H1 (cell line): ENCODE results near the gene CISH. TPM values are rescaled to one million over a fixed set of nuclear protein-coding genes. Genes with fewer than 3 reads are reported as not detected.

Source experiments
- CTCF ChIA-PET: fragments of 300-600 bp; sonication (Branson Sonifier 250); formaldehyde crosslinking; loops from one replicate; lab custom pipeline; 2021; ENCODE audit not compliant: partially characterized antibody; lab: Charles Lee
- POLR2A ChIA-PET: fragments of 300-600 bp; sonication (Branson Sonifier 250); formaldehyde crosslinking; loops from one replicate; lab custom pipeline; 2021; ENCODE audit warnings: inconsistent platforms; ENCODE audit not compliant: partially characterized antibody; lab: Charles Lee
- DNase-seq, 2 experiments: peaks; one replicate each; pipeline versions ENCODE4 v3.0.0 to v3.0.0-alpha.2; 2010 to 2022; ENCODE audit warnings: low spot score in 2 of 2, low read depth in 1 of 2, mixed read lengths in 1 of 2
- FAIRE-seq: peaks from 2 replicates; lab custom pipeline; 2011; peaks lifted over from hg19 to GRCh38; lab: Jason Lieb, UNC
- H2AFZ ChIP-seq: 2 replicates; pipeline ENCODE4 v1.8.1; 2012; ENCODE audit warnings: low read length, inconsistent platforms
- H2AK5ac ChIP-seq: 2 replicates; pipeline ENCODE4 v1.6.1; 2013; ENCODE audit warnings: low read depth, low read length
- H2BK120ac ChIP-seq: replicated peaks from 2 replicates; pipeline ENCODE3; 2013; ENCODE audit warnings: low read depth, low read length, inconsistent platforms
- H2BK12ac ChIP-seq: 2 replicates; pipeline ENCODE4 v1.6.1; 2013; ENCODE audit warnings: low read depth, low read length
- H2BK15ac ChIP-seq: 2 replicates; pipeline ENCODE4 v1.6.1; 2013; ENCODE audit warnings: low read length
- H2BK20ac ChIP-seq: 2 replicates; pipeline ENCODE4 v1.6.1; 2013; ENCODE audit warnings: low read length
- H2BK5ac ChIP-seq: 2 replicates; pipeline ENCODE4 v1.6.1; 2013; ENCODE audit warnings: low read depth, low read length
- H3K14ac ChIP-seq: 2 replicates; pipeline ENCODE4 v1.6.1; 2013; ENCODE audit warnings: inconsistent platforms; ENCODE audit not compliant: insufficient read length
- H3K18ac ChIP-seq: 2 replicates; pipeline ENCODE4 v1.6.1; 2013; ENCODE audit warnings: low read length; ENCODE audit errors: extremely low read depth
- H3K23ac ChIP-seq: 2 replicates; pipeline ENCODE4 v1.6.1; 2013; ENCODE audit warnings: inconsistent platforms; ENCODE audit not compliant: insufficient read length
- H3K23me2 ChIP-seq: 2 replicates; pipeline ENCODE4 v1.6.1; 2013; ENCODE audit warnings: low read depth, low read length
- H3K27ac ChIP-seq: 2 replicates; pipeline ENCODE4 v1.6.1; 2011; ENCODE audit warnings: low read depth, low read length, inconsistent platforms
- H3K27me3 ChIP-seq, 4 experiments: replicated peaks in 1 of 4; 1 replicate in 1 of 4; 2 replicates in 3 of 4; pipeline versions ENCODE4 v1.6.1 to v1.8.1; 2011 to 2013; ENCODE audit warnings: low read length in 3 of 4, mild to moderate bottlenecking in 3 of 4, inconsistent platforms in 2 of 4, mixed read lengths in 2 of 4, moderate library complexity in 1 of 4; ENCODE audit not compliant: control insufficient read depth in 3 of 4, insufficient read depth in 3 of 4; ENCODE audit errors: extremely low read depth in 1 of 4
- H3K36me3 ChIP-seq, 4 experiments: 2 replicates each; pipeline versions ENCODE4 v1.6.1 to v1.8.1; 2011 to 2013; ENCODE audit warnings: mild to moderate bottlenecking in 4 of 4, low read length in 3 of 4, moderate library complexity in 2 of 4, control low read depth in 1 of 4, inconsistent platforms in 1 of 4; ENCODE audit not compliant: insufficient read depth in 4 of 4, control insufficient read depth in 2 of 4
- H3K4ac ChIP-seq: replicated peaks from 2 replicates; pipeline ENCODE3; 2013; ENCODE audit warnings: low read length, low read depth, mixed read lengths, inconsistent platforms; ENCODE audit not compliant: insufficient read length
- H3K4me1 ChIP-seq, 4 experiments: replicated peaks in 1 of 4; 1 replicate in 1 of 4; 2 replicates in 3 of 4; pipeline versions ENCODE4 v1.6.1 to v1.8.1; 2011 to 2013; ENCODE audit warnings: low read length in 3 of 4, inconsistent platforms in 2 of 4, mixed read lengths in 1 of 4; ENCODE audit not compliant: insufficient read depth in 4 of 4, control insufficient read depth in 3 of 4
- H3K4me2 ChIP-seq, 2 experiments: 2 replicates each; pipeline versions ENCODE4 v1.6.1 to v1.8.1; 2011 to 2013; ENCODE audit warnings: low read depth in 2 of 2, low read length in 2 of 2, control low read depth in 1 of 2, inconsistent platforms in 1 of 2, mild to moderate bottlenecking in 1 of 2; ENCODE audit not compliant: insufficient read depth in 1 of 2
- H3K4me3 ChIP-seq, 4 experiments: fragments of 200-600, 300-600 bp in 1 of 4; sonication (generic), shearing (Covaris generic), sonication (Bioruptor Twin) in 1 of 4; 2 replicates each; pipeline versions ENCODE4 v1.5.1 to v1.8.1; 2011 to 2016; ENCODE audit warnings: low read length in 4 of 4, low read depth in 3 of 4, control low read depth in 2 of 4, inconsistent platforms in 2 of 4, mild to moderate bottlenecking in 2 of 4, mixed read lengths in 1 of 4, moderate library complexity in 1 of 4; ENCODE audit not compliant: insufficient read depth in 2 of 4; ENCODE audit errors: extremely low read depth in 1 of 4
- H3K56ac ChIP-seq: replicated peaks from 2 replicates; pipeline ENCODE3; 2013; ENCODE audit warnings: low read depth, mild to moderate bottlenecking, mixed read lengths, low read length, inconsistent platforms; ENCODE audit not compliant: insufficient read length
- H3K79me1 ChIP-seq: 2 replicates; pipeline ENCODE4 v1.6.1; 2013; ENCODE audit warnings: low read depth, low read length, control low read depth
- H3K79me2 ChIP-seq, 2 experiments: 2 replicates each; pipeline versions ENCODE4 v1.6.1 to v1.8.1; 2012 to 2013; ENCODE audit warnings: low read length in 2 of 2, mild to moderate bottlenecking in 2 of 2, inconsistent platforms in 1 of 2; ENCODE audit not compliant: insufficient read depth in 2 of 2, control insufficient read depth in 1 of 2
- H3K9ac ChIP-seq, 4 experiments: replicated peaks in 1 of 4; 1 replicate in 1 of 4; 2 replicates in 3 of 4; pipeline versions ENCODE4 v1.6.1 to v1.8.1; 2011 to 2013; ENCODE audit warnings: low read depth in 3 of 4, low read length in 3 of 4, control low read depth in 2 of 4, mild to moderate bottlenecking in 2 of 4, moderate library complexity in 2 of 4, inconsistent platforms in 1 of 4; ENCODE audit errors: extremely low read depth in 1 of 4
- H3K9me3 ChIP-seq, 2 experiments: 2 replicates each; pipeline versions ENCODE4 v1.6.1 to v1.8.1; 2012 to 2013; ENCODE audit warnings: mild to moderate bottlenecking in 2 of 2, moderate library complexity in 2 of 2, control low read depth in 1 of 2, inconsistent platforms in 1 of 2, low read depth in 1 of 2, low read length in 1 of 2, mixed read lengths in 1 of 2; ENCODE audit not compliant: insufficient read depth in 2 of 2
- H4K20me1 ChIP-seq, 2 experiments: replicated peaks in 1 of 2; 2 replicates each; pipeline versions ENCODE3 to v1.8.1; 2011 to 2013; ENCODE audit warnings: inconsistent platforms in 2 of 2, low read length in 2 of 2, mild to moderate bottlenecking in 1 of 2; ENCODE audit not compliant: insufficient read depth in 2 of 2, control insufficient read depth in 1 of 2
- H4K5ac ChIP-seq: 2 replicates; pipeline ENCODE4 v1.6.1; 2013; ENCODE audit warnings: low read length, low read depth, mixed read lengths, inconsistent platforms; ENCODE audit not compliant: insufficient read length
- H4K8ac ChIP-seq: 2 replicates; pipeline ENCODE4 v1.8.0; 2013; ENCODE audit warnings: mild to moderate bottlenecking, moderate library complexity, low read length, inconsistent platforms; ENCODE audit not compliant: insufficient read depth; ENCODE audit errors: extremely low read depth
- H4K91ac ChIP-seq: replicated peaks from 2 replicates; pipeline ENCODE3; 2013; ENCODE audit warnings: low read length, mixed read lengths, inconsistent platforms; ENCODE audit not compliant: insufficient read length
- BACH1 ChIP-seq: IDR thresholded peaks from 2 replicates; pipeline ENCODE4 v1.6.1; 2012; ENCODE audit warnings: low read length, improper control_type of control experiment
- CBX5 ChIP-seq: fragments of 300-800, 300-1000 bp; sonication (generic); IDR thresholded peaks from 2 replicates; pipeline ENCODE4 v1.7.1; 2016; ENCODE audit warnings: antibody characterized with exemption, low read length, low read depth
- CEBPB ChIP-seq: IDR thresholded peaks from 2 replicates; pipeline ENCODE4 v1.6.1; 2012; ENCODE audit warnings: low read depth, low read length
- EZH2 ChIP-seq: fragments of 200-600 bp; sonication (generic); IDR thresholded peaks from 2 replicates; pipeline ENCODE4 v1.7.1; 2012; ENCODE audit warnings: low read depth, mild to moderate bottlenecking, moderate library complexity, low read length, inconsistent platforms; ENCODE audit not compliant: severe bottlenecking
- KDM1A ChIP-seq: fragments of 200-600, 300-600 bp; sonication (generic); IDR thresholded peaks from 2 replicates; pipeline ENCODE4 v1.7.1; 2016; ENCODE audit warnings: mild to moderate bottlenecking, low read length, borderline replicate concordance
- SP2 ChIP-seq: IDR thresholded peaks from 2 replicates; pipeline ENCODE4 v1.6.1; 2012; ENCODE audit warnings: mild to moderate bottlenecking, low read length, inconsistent platforms
- SP4 ChIP-seq: IDR thresholded peaks from 2 replicates; pipeline ENCODE4 v1.6.1; 2012; ENCODE audit warnings: low read length, inconsistent platforms
- TAF7 ChIP-seq: optimal IDR thresholded peaks from 2 replicates; pipeline ENCODE3; 2011; ENCODE audit warnings: low read depth, mild to moderate bottlenecking, inconsistent platforms, low read length, moderate library complexity, borderline replicate concordance
- WGBS, 2 experiments: shearing (Covaris generic) in 1 of 2; methylation state at CpG; one replicate each; pipeline versions ENCODE4 v1.1.6 to v1.1.7; 2013 to 2015; ENCODE audit warnings: low lambda C conversion rate in 2 of 2, mixed read lengths in 2 of 2, inconsistent platforms in 1 of 2, low coverage in 1 of 2, missing lambda C conversion rate in 1 of 2; ENCODE audit not compliant: insufficient replicate concordance in 2 of 2, insufficient coverage in 1 of 2, insufficient read length in 1 of 2; ENCODE audit errors: extremely low coverage in 1 of 2, missing lambda C conversion rate in 1 of 2; 5-methylcytosine and 5-hydroxymethylcytosine counted together
- polyA plus RNA-seq, 7 experiments: library from polyadenylated mRNA; depleted of rRNA in 3 of 7; stranded (reverse) in 5 of 7; unstranded in 2 of 7; fragments of >200 nt in 5 of 7; fragments of 200-250 nt in 2 of 7; gene quantifications; 1 replicate in 5 of 7; 2 replicates in 1 of 7; 4 replicates in 1 of 7; pipeline versions ENCODE4 v1.2.1 to v1.2.3, GENCODE V29; 2011 to 2013; ENCODE audit warnings: missing spikeins in 2 of 7, mixed read lengths in 2 of 7
- total RNA-seq: library from RNA; stranded (reverse); fragmentation: NEBNext Ultra II Directional; extraction: Animal tissue kit (Norgen Biotek cat#: 25700); gene quantifications from 2 replicates; pipeline ENCODE4 v1.2.1, GENCODE V29; 2021
- TF ChIP-seq, protein P1 (sequence below), 3 experiments: IDR thresholded peaks; 1 replicate in 2 of 3; 2 replicates in 1 of 3; pipeline versions ENCODE4 v1.5.1 to v1.6.1; 2011; ENCODE audit warnings: low read length in 3 of 3, mild to moderate bottlenecking in 3 of 3, inconsistent platforms in 2 of 3, low read depth in 1 of 3, moderate library complexity in 1 of 3; ENCODE audit not compliant: insufficient read depth in 1 of 3; ENCODE audit errors: control extremely low read depth in 1 of 3

The CISH gene
- total and polyA plus RNA-seq, 2 of the 8 experiments (the other 6 are each of a cell fraction or from before 2014, with no cell fraction given) = 1.9 to 2.2 TPM

GRCh38 chr3:50609763-50610085 is 1.9 kb downstream of the CISH start:
- Histone ChIP-seq H3K4me3 (no peak overlapping the region), H2BK5ac (no peak overlapping the region), H2AK5ac (no peak overlapping the region), H2BK15ac (no peak overlapping the region), H3K9me3 (no peaks in the 10 kb centered on the region), H3K23me2 (peaks cover 4% of the 10 kb centered on the region; the same call in 1 of the 2 replicates), H3K4ac (no peak overlapping the region), H3K9ac (no peak overlapping the region), H3K27ac (no peak overlapping the region), H3K36me3 (no peaks in the 10 kb centered on the region), H2BK20ac (no peak overlapping the region), H3K27me3 (peaks cover 12 to 36% (median 32%) of the 10 kb centered on the region in 4 experiments; a peak in 6 of 7 replicates), H3K56ac (no peak overlapping the region), H2BK12ac (no peak overlapping the region), H3K18ac (no peak overlapping the region), H4K5ac (no peak overlapping the region), H3K23ac (no peak overlapping the region), H3K4me2 (no peak overlapping the region), H2AFZ (no peak overlapping the region), H4K20me1 (peaks cover 0 to 15% of the 10 kb centered on the region in 2 experiments), H3K14ac (no peak overlapping the region), H3K4me1 (peaks cover 0 to 12% (median 4%) of the 10 kb centered on the region in 4 experiments; a peak in 5 of 7 replicates), H3K79me1 (no peaks in the 10 kb centered on the region), H2BK120ac (no peak overlapping the region), H4K8ac (no peak overlapping the region), H4K91ac (no peak overlapping the region), H3K79me2 (no peaks in the 10 kb centered on the region)
- no peak for DNase-seq
- FAIRE-seq = no peak
- TF ChIP-seq BACH1 (no peak), EZH2 (no peak), SP4 (no peak), KDM1A (no peak), TAF7 (no peak), CEBPB (no peak), SP2 (no peak), CBX5 (no peak)
- TF ChIP-seq, protein P1, sequence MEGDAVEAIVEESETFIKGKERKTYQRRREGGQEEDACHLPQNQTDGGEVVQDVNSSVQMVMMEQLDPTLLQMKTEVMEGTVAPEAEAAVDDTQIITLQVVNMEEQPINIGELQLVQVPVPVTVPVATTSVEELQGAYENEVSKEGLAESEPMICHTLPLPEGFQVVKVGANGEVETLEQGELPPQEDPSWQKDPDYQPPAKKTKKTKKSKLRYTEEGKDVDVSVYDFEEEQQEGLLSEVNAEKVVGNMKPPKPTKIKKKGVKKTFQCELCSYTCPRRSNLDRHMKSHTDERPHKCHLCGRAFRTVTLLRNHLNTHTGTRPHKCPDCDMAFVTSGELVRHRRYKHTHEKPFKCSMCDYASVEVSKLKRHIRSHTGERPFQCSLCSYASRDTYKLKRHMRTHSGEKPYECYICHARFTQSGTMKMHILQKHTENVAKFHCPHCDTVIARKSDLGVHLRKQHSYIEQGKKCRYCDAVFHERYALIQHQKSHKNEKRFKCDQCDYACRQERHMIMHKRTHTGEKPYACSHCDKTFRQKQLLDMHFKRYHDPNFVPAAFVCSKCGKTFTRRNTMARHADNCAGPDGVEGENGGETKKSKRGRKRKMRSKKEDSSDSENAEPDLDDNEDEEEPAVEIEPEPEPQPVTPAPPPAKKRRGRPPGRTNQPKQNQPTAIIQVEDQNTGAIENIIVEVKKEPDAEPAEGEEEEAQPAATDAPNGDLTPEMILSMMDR (IDR thresholded peaks at IDR 0.05; ENCODE audit: control extremely low read depth in 1 of 3, insufficient read depth in 1 of 3, low read depth in 1 of 3, low read length in 3 of 3) = no peak
- 82% methylated on average over 3 of the region's 3 CpGs; no CpG with 5 or more reads in 1 of the 2 experiments for WGBS, 2 experiments
- CTCF ChIA-PET = interaction anchor here (0.9 to 50.4 kb wide), 8 partner anchors 11 to 107 kb away, joined by 3 to 1262 read pairs (median 6); partner anchors contain the start of genes C3orf18, DOCK3 and HEMK1
- POLR2A ChIA-PET = interaction anchor here (0.8 to 2.0 kb wide), 5 partner anchors 8 to 40 kb away, joined by 3 to 7 read pairs (median 3); partner anchors contain the start of genes HEMK1 and MAPKAPK3
